Cardiac muscle cell (in vitro differentiated cells and primary cell): ENCODE results near the gene GNPNAT1. TPM values are rescaled to one million over a fixed set of nuclear protein-coding genes. Genes with fewer than 3 reads are reported as not detected.

Experiments used
- DNase-seq, 2 donors: peaks; one replicate each; pipeline versions ENCODE4 v3.0.0 to v3.0.0-alpha.2; 2010 to 2017; ENCODE audit warnings: low read depth in 1 of 2, low spot score in 1 of 2
- H3K27ac ChIP-seq: fragments of 200-600 bp; sonication (generic); 2 replicates; pipeline ENCODE4 v1.5.1; 2016
- H3K27me3 ChIP-seq: fragments of 200-600 bp; sonication (generic); 2 replicates; pipeline ENCODE4 v1.6.0; 2016; ENCODE audit warnings: control low read depth
- H3K36me3 ChIP-seq: fragments of 200-600 bp; sonication (generic); 2 replicates; pipeline ENCODE4 v1.5.1; 2016; ENCODE audit warnings: control low read depth
- H3K4me1 ChIP-seq: fragments of 200-600 bp; sonication (generic); 2 replicates; pipeline ENCODE4 v1.8.1; 2017; ENCODE audit warnings: low read depth, mild to moderate bottlenecking, mixed run types
- H3K4me3 ChIP-seq: fragments of 200-600 bp; sonication (generic); 2 replicates; pipeline ENCODE4 v1.5.1; 2016; ENCODE audit warnings: mild to moderate bottlenecking
- H3K9me3 ChIP-seq: fragments of 200-600 bp; sonication (generic); 2 replicates; pipeline ENCODE4 v1.5.1; 2017; ENCODE audit warnings: low read depth, mild to moderate bottlenecking, control low read depth
- CTCF ChIP-seq: IDR thresholded peaks from 2 replicates; pipeline ENCODE4 v1.5.1; 2012; ENCODE audit warnings: low read depth, mild to moderate bottlenecking, low read length
- polyA plus RNA-seq: library from polyadenylated mRNA; unstranded; fragments of >200 nt; fragmentation: Nextera tagmentation; extraction: Ambion mirVana; gene quantifications from 2 replicates; pipeline ENCODE4 v1.2.1, GENCODE V29; 2016
- total RNA-seq: library from RNA; depleted of rRNA; stranded (reverse); fragments of >200 nt; gene quantifications from 2 replicates; pipeline ENCODE4 v1.2.3, GENCODE V29; 2016

GNPNAT1 gene
- total and polyA plus RNA-seq, 2 experiments from 2014 or later: 9.6 to 14.2 TPM

GRCh38 chr14:52821805-52822250, 30.4 kb upstream of the GNPNAT1 start:
- no peak overlapping the region for H3K27ac ChIP-seq
- TF ChIP-seq CTCF: no peak
- DNase-seq: no peak
- H3K4me1 ChIP-seq: no peaks in the 10 kb centered on the region
- H3K4me3 ChIP-seq: no peak overlapping the region
- H3K36me3 ChIP-seq: no peaks in the 10 kb centered on the region
- no peaks in the 10 kb centered on the region for H3K9me3 ChIP-seq
- H3K27me3 ChIP-seq: no peaks in the 10 kb centered on the region

GRCh38 chr14:52808101-52808500, 16.7 kb upstream of the GNPNAT1 start:
- H3K4me1 ChIP-seq: no peaks in the 10 kb centered on the region
- H3K9me3 ChIP-seq: no peaks in the 10 kb centered on the region
- H3K27me3 ChIP-seq: no peaks in the 10 kb centered on the region
- TF ChIP-seq CTCF: no peak
- no peak overlapping the region for H3K27ac ChIP-seq
- DNase-seq: no peak
- H3K4me3 ChIP-seq: no peak overlapping the region
- no peaks in the 10 kb centered on the region for H3K36me3 ChIP-seq

- Histone ChIP-seq H3K27ac (no peak overlapping the region), H3K9me3 (no peaks in the 10 kb centered on the region), H3K36me3 (no peaks in the 10 kb centered on the region), H3K4me1 (peaks cover 4% of the 10 kb centered on the region), H3K4me3 (no peak overlapping the region), H3K27me3 (no peaks in the 10 kb centered on the region)
- no peak for DNase-seq
- no peak for TF ChIP-seq CTCF
Measured at GRCh38 chr14:52806115-52806514, 14.7 kb upstream of the GNPNAT1 start.

- peaks cover 4% of the 10 kb centered on the region for H3K4me1 ChIP-seq
- TF ChIP-seq CTCF: no peak
- H3K27me3 ChIP-seq: no peaks in the 10 kb centered on the region
- H3K27ac ChIP-seq: no peak overlapping the region
- H3K4me3 ChIP-seq: no peak overlapping the region
- H3K9me3 ChIP-seq: no peaks in the 10 kb centered on the region
- DNase-seq: no peak
- no peaks in the 10 kb centered on the region for H3K36me3 ChIP-seq
Measured at GRCh38 chr14:52802597-52802996, 11.2 kb upstream of the GNPNAT1 start.

GRCh38 chr14:52801014-52801712, 9.8 kb upstream of the GNPNAT1 start:
- no peak overlapping the region for H3K27ac ChIP-seq
- H3K36me3 ChIP-seq: no peaks in the 10 kb centered on the region
- no peaks in the 10 kb centered on the region for H3K27me3 ChIP-seq
- peak; percentile 21 to 58 for DNase-seq
- TF ChIP-seq CTCF: no peak
- H3K4me1 ChIP-seq: peaks cover 4% of the 10 kb centered on the region
- no peaks in the 10 kb centered on the region for H3K9me3 ChIP-seq
- no peak overlapping the region for H3K4me3 ChIP-seq
